K562 (cell line): ENCODE measurements around the gene DEDD2. TPM values are rescaled to one million over a fixed set of nuclear protein-coding genes. Genes with fewer than 3 reads are reported as not detected.
A peak's percentile ranks its signal among the peaks of the same experiment; 100 is the strongest.

Experiments
- BCOR ChIP-seq: fragments of 450-650 bp; IDR thresholded peaks from 2 replicates; pipeline ENCODE4 v1.6.1; 2016
- CBFB ChIP-seq: sonication (generic); formaldehyde crosslinking; IDR thresholded peaks from 2 replicates; pipeline ENCODE4 v1.4.0; 2020; ENCODE audit warnings: mild to moderate bottlenecking, missing genetic modification reagents
- HDAC2 ChIP-seq: fragments of 450-650 bp; IDR thresholded peaks from 2 replicates; pipeline ENCODE4 v1.6.1; 2016; ENCODE audit warnings: mild to moderate bottlenecking
- HIVEP1 ChIP-seq: fragments of 250-450 bp; sonication (Bioruptor Pico); IDR thresholded peaks from 2 replicates; pipeline ENCODE4 v1.4.0; 2020; ENCODE audit warnings: mild to moderate bottlenecking
- KHSRP ChIP-seq: fragments of 450-650 bp; IDR thresholded peaks from 2 replicates; pipeline ENCODE4 v1.6.1; 2017
- LCOR ChIP-seq: sonication (generic); formaldehyde crosslinking; IDR thresholded peaks from 2 replicates; pipeline ENCODE4 v1.8.0; 2022; ENCODE audit warnings: mild to moderate bottlenecking, missing genetic modification reagents
- MAFK ChIP-seq: IDR thresholded peaks from 2 replicates; pipeline ENCODE4 v1.6.1; 2011; ENCODE audit warnings: low read length, improper control_type of control experiment
- MNT ChIP-seq, 2 experiments: fragments of 450-650 bp; conservative IDR thresholded peaks; 2 replicates each; pipeline ENCODE4 v1.6.1; 2017; ENCODE audit warnings: mild to moderate bottlenecking in 2 of 2, moderate library complexity in 2 of 2
- MTA2 ChIP-seq: fragments of 450-650 bp; IDR thresholded peaks from 2 replicates; pipeline ENCODE4 v1.6.1; 2016; ENCODE audit warnings: low read depth
- NR1H2 ChIP-seq: sonication (generic); formaldehyde crosslinking; IDR thresholded peaks from 2 replicates; pipeline ENCODE4 v1.4.0; 2020; ENCODE audit warnings: mild to moderate bottlenecking, missing genetic modification reagents
- PYGO2 ChIP-seq: fragments of 450-650 bp; IDR thresholded peaks from 2 replicates; pipeline ENCODE4 v1.6.1; 2016; ENCODE audit warnings: mild to moderate bottlenecking, missing genetic modification characterization, moderate library complexity, missing compliant biosample characterization
- RBM39 ChIP-seq: fragments of 200-400 bp; formaldehyde crosslinking; optimal IDR thresholded peaks from 2 replicates; pipeline ENCODE3; 2018; ENCODE audit warnings: low read depth, low read length
- ZBTB43 ChIP-seq: sonication (generic); formaldehyde crosslinking; IDR thresholded peaks from 2 replicates; pipeline ENCODE4 v1.8.0; 2023; ENCODE audit warnings: mild to moderate bottlenecking, missing genetic modification reagents
- ZBTB5 ChIP-seq: fragments of 450-650 bp; IDR thresholded peaks from 2 replicates; pipeline ENCODE4 v1.6.1; 2017; ENCODE audit warnings: antibody characterized with exemption
- ZNF121 ChIP-seq: sonication (generic); formaldehyde crosslinking; conservative IDR thresholded peaks from 2 replicates; pipeline ENCODE4 v1.8.0; 2022; ENCODE audit warnings: missing genetic modification reagents
- ZNF354B ChIP-seq: fragments of 250-450 bp; sonication (Bioruptor Pico); IDR thresholded peaks from 2 replicates; pipeline ENCODE4 v1.4.0; 2020
- ZNF408 ChIP-seq: fragments of 250-450 bp; sonication (Bioruptor Pico); IDR thresholded peaks from 2 replicates; pipeline ENCODE4 v1.4.0; 2020; ENCODE audit warnings: low read depth, mild to moderate bottlenecking, moderate library complexity
- ZNF551 ChIP-seq: fragments of 250-450 bp; sonication (Bioruptor Pico); IDR thresholded peaks from 2 replicates; pipeline ENCODE4 v1.5.0; 2021; ENCODE audit warnings: mild to moderate bottlenecking, moderate library complexity
- ZNF778 ChIP-seq: fragments of 450-650 bp; formaldehyde crosslinking; IDR thresholded peaks from 2 replicates; pipeline ENCODE4 v1.4.0; 2020; ENCODE audit warnings: mild to moderate bottlenecking, moderate library complexity
- ZNF780A ChIP-seq: fragments of 250-450 bp; sonication (Bioruptor Pico); IDR thresholded peaks from 2 replicates; pipeline ENCODE4 v1.5.0; 2021; ENCODE audit warnings: mild to moderate bottlenecking
- polyA plus RNA-seq, 8 experiments: library from polyadenylated mRNA; depleted of rRNA in 4 of 8; stranded (reverse) in 5 of 8; unstranded in 3 of 8; fragments of >200 nt; fragmentation: Nextera tagmentation in 2 of 8; fragmentation: Illumina TruSeq in 1 of 8; extraction: Ambion mirVana in 2 of 8; extraction: Trizol in 1 of 8; gene quantifications; 2 replicates each; pipeline versions ENCODE4 v1.2.1 to v1.2.3, GENCODE V29; 2011 to 2014; ENCODE audit warnings: inconsistent platforms in 1 of 8, missing spikeins in 1 of 8
- total RNA-seq, 7 experiments: library from RNA; depleted of rRNA in 6 of 7; stranded (reverse); fragments of >200 nt in 6 of 7; fragmentation: Illumina TruSeq in 2 of 7; extraction: Trizol in 2 of 7; gene quantifications; 2 replicates each; pipeline versions ENCODE4 v1.2.1 to v1.2.3, GENCODE V29; 2011 to 2021; ENCODE audit warnings: low replicate concordance in 1 of 7
- TF ChIP-seq, protein P1 (sequence below): fragments of 250-450 bp; sonication (Bioruptor Pico); IDR thresholded peaks from 2 replicates; pipeline ENCODE4 v1.8.0; 2021; ENCODE audit warnings: moderate library complexity, mild to moderate bottlenecking, inconsistent platforms
- TF ChIP-seq, protein P2 (sequence below): IDR thresholded peaks from 2 replicates; pipeline ENCODE4 v1.6.1; 2012; ENCODE audit warnings: low read depth, low read length, improper control_type of control experiment, borderline replicate concordance

Gene DEDD2
- total and polyA plus RNA-seq, 9 of the 15 experiments (the other 6 are each of a cell fraction or from before 2014, with no cell fraction given), result 4.3 to 43.0 (median 29.2) TPM

- TF ChIP-seq, protein P1, sequence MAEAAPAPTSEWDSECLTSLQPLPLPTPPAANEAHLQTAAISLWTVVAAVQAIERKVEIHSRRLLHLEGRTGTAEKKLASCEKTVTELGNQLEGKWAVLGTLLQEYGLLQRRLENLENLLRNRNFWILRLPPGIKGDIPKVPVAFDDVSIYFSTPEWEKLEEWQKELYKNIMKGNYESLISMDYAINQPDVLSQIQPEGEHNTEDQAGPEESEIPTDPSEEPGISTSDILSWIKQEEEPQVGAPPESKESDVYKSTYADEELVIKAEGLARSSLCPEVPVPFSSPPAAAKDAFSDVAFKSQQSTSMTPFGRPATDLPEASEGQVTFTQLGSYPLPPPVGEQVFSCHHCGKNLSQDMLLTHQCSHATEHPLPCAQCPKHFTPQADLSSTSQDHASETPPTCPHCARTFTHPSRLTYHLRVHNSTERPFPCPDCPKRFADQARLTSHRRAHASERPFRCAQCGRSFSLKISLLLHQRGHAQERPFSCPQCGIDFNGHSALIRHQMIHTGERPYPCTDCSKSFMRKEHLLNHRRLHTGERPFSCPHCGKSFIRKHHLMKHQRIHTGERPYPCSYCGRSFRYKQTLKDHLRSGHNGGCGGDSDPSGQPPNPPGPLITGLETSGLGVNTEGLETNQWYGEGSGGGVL (CRISPR knock-in tag), result no peak
- TF ChIP-seq ZBTB5, result no peak
- TF ChIP-seq MNT (conservative IDR thresholded peaks at IDR 0.05), result peak in 1 of 2 experiments; percentile 44; a peak in 2 of 4 replicates
- no peak for TF ChIP-seq CBFB (CRISPR knock-in tag)
- no peak for TF ChIP-seq MTA2
- TF ChIP-seq, protein P2, sequence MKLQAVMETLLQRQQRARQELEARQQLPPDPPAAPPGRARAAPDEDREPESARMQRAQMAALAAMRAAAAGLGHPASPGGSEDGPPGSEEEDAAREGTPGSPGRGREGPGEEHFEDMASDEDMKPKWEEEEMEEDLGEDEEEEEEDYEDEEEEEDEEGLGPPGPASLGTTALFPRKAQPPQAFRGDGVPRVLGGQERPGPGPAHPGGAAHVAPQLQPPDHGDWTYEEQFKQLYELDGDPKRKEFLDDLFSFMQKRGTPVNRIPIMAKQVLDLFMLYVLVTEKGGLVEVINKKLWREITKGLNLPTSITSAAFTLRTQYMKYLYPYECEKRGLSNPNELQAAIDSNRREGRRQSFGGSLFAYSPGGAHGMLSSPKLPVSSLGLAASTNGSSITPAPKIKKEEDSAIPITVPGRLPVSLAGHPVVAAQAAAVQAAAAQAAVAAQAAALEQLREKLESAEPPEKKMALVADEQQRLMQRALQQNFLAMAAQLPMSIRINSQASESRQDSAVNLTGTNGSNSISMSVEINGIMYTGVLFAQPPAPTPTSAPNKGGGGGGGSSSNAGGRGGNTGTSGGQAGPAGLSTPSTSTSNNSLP, result no peak
- TF ChIP-seq ZNF780A, result no peak
- TF ChIP-seq RBM39, result no peak
- peak; percentile 52 for TF ChIP-seq BCOR
- TF ChIP-seq ZNF551 (CRISPR knock-in tag), result no peak
- no peak for TF ChIP-seq LCOR
- TF ChIP-seq KHSRP, result no peak
- TF ChIP-seq PYGO2 (tag), result no peak
- TF ChIP-seq ZNF408 (CRISPR knock-in tag), result no peak
- TF ChIP-seq HIVEP1 (CRISPR knock-in tag), result no peak
- no peak for TF ChIP-seq ZNF354B (CRISPR knock-in tag)
- peak; percentile 74; the same call in 1 of the 2 replicates for TF ChIP-seq HDAC2
- TF ChIP-seq NR1H2, result no peak
- no peak; the same call in 1 of the 2 replicates for TF ChIP-seq ZNF121 (CRISPR knock-in tag)
- no peak for TF ChIP-seq MAFK
- no peak for TF ChIP-seq ZBTB43 (CRISPR knock-in tag)
- TF ChIP-seq ZNF778, result no peak
Measured at GRCh38 chr19:42199440-42200115, 17.9 kb downstream of the DEDD2 start (continued).
